ENCODE data around the gene BET1L.

DNA sequence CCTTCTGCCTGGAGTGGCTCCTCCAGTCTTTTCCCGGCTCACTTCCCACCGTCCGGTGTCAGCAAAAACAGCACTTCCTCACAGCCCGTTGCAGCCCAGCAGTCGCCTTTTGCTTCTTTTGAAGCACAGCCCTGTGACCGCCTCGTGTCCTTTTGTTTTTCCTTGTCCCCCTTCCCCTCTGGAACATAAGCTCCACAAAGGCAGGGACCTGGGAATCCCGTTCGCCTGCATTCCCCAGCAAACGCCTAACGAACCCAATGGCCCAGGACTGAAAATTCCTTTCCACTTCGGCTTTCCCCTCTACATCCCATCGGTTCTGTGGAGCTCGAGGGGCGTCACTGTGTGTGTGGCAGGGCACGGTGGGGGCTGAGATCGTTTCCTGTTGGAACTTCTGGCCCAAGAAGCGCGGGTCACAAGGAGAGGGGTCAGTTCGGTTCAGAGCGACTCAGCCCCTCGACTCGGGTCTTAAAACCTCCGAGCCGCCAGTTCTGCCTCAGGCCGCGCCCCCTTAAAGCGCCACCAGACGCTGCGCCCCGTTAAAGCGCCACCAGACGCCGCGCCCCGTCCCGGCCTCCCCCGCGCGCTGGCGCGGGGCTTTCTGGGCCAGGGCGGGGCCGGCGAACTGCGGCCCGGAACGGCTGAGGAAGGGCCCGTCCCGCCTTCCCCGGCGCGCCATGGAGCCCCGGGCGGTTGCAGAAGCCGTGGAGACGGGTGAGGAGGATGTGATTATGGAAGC lies 1.1 kb upstream of the BET1L start:
- TF ChIP-seq, protein P1, sequence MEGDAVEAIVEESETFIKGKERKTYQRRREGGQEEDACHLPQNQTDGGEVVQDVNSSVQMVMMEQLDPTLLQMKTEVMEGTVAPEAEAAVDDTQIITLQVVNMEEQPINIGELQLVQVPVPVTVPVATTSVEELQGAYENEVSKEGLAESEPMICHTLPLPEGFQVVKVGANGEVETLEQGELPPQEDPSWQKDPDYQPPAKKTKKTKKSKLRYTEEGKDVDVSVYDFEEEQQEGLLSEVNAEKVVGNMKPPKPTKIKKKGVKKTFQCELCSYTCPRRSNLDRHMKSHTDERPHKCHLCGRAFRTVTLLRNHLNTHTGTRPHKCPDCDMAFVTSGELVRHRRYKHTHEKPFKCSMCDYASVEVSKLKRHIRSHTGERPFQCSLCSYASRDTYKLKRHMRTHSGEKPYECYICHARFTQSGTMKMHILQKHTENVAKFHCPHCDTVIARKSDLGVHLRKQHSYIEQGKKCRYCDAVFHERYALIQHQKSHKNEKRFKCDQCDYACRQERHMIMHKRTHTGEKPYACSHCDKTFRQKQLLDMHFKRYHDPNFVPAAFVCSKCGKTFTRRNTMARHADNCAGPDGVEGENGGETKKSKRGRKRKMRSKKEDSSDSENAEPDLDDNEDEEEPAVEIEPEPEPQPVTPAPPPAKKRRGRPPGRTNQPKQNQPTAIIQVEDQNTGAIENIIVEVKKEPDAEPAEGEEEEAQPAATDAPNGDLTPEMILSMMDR (IDR thresholded peaks at IDR 0.05; ENCODE audit: insufficient read depth, low read length): no peak
- TF ChIP-seq SPI1 (IDR thresholded peaks at IDR 0.05; ENCODE audit: borderline replicate concordance, low read depth): peak; percentile 76; the same call in 1 of the 2 replicates
- TF ChIP-seq, protein P2, sequence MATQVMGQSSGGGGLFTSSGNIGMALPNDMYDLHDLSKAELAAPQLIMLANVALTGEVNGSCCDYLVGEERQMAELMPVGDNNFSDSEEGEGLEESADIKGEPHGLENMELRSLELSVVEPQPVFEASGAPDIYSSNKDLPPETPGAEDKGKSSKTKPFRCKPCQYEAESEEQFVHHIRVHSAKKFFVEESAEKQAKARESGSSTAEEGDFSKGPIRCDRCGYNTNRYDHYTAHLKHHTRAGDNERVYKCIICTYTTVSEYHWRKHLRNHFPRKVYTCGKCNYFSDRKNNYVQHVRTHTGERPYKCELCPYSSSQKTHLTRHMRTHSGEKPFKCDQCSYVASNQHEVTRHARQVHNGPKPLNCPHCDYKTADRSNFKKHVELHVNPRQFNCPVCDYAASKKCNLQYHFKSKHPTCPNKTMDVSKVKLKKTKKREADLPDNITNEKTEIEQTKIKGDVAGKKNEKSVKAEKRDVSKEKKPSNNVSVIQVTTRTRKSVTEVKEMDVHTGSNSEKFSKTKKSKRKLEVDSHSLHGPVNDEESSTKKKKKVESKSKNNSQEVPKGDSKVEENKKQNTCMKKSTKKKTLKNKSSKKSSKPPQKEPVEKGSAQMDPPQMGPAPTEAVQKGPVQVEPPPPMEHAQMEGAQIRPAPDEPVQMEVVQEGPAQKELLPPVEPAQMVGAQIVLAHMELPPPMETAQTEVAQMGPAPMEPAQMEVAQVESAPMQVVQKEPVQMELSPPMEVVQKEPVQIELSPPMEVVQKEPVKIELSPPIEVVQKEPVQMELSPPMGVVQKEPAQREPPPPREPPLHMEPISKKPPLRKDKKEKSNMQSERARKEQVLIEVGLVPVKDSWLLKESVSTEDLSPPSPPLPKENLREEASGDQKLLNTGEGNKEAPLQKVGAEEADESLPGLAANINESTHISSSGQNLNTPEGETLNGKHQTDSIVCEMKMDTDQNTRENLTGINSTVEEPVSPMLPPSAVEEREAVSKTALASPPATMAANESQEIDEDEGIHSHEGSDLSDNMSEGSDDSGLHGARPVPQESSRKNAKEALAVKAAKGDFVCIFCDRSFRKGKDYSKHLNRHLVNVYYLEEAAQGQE (IDR thresholded peaks at IDR 0.05; ENCODE audit: insufficient replicate concordance, low read depth): peak; percentile 14
- TF ChIP-seq POLR2AphosphoS5 (IDR thresholded peaks at IDR 0.05; ENCODE audit: low read depth): peak; percentile 29
- TF ChIP-seq GABPA (IDR thresholded peaks at IDR 0.05; ENCODE audit: low read depth): no peak
